ENCODE measurements around the gene FAM20C.

The FAM20C gene

GRCh38 chr7:273327-273726 lies 81.0 kb downstream of the FAM20C start:
- no peak overlapping the region for H3K4me3 ChIP-seq (replicated peaks; ENCODE audit: insufficient read depth, low read length)
- no peaks in the 10 kb centered on the region for H3K27me3 ChIP-seq (ENCODE audit: insufficient read depth, poor library complexity, severe bottlenecking)
- TF ChIP-seq POLR2AphosphoS5 (IDR thresholded peaks at IDR 0.05; ENCODE audit: low read depth) (no peak), SPI1 (IDR thresholded peaks at IDR 0.05; ENCODE audit: borderline replicate concordance, low read depth) (no peak), GABPA (IDR thresholded peaks at IDR 0.05; ENCODE audit: low read depth) (no peak), REST (IDR thresholded peaks at IDR 0.05; ENCODE audit: insufficient replicate concordance, low read depth) (no peak), CTCF (IDR thresholded peaks at IDR 0.05; ENCODE audit: insufficient read depth, low read length) (no peak)
- no peak overlapping the region for H3K27ac ChIP-seq (replicated peaks)
- DNase-seq (ENCODE audit: low read depth in 1 of 2, low spot score in 1 of 2) = no peak

- TF ChIP-seq SPI1 (IDR thresholded peaks at IDR 0.05; ENCODE audit: borderline replicate concordance, low read depth) = peak; percentile 67
- no peak for TF ChIP-seq REST (IDR thresholded peaks at IDR 0.05; ENCODE audit: insufficient replicate concordance, low read depth)
- no peak for TF ChIP-seq POLR2AphosphoS5 (IDR thresholded peaks at IDR 0.05; ENCODE audit: low read depth)
- no peak for TF ChIP-seq GABPA (IDR thresholded peaks at IDR 0.05; ENCODE audit: low read depth)
- TF ChIP-seq CTCF (IDR thresholded peaks at IDR 0.05; ENCODE audit: insufficient read depth, low read length) = no peak
- Histone ChIP-seq H3K4me3 (replicated peaks; ENCODE audit: insufficient read depth, low read length) (no peak overlapping the region), H3K27ac (replicated peaks) (no peak overlapping the region), H3K27me3 (ENCODE audit: insufficient read depth, poor library complexity, severe bottlenecking) (no peaks in the 10 kb centered on the region)
- peak in 1 of 2 experiments; percentile 22 for DNase-seq (ENCODE audit: low read depth in 1 of 2, low spot score in 1 of 2)
Observed at GRCh38 chr7:274266-274665, 81.9 kb downstream of the FAM20C start.

- TF ChIP-seq REST (IDR thresholded peaks at IDR 0.05; ENCODE audit: insufficient replicate concordance, low read depth) (no peak), POLR2AphosphoS5 (IDR thresholded peaks at IDR 0.05; ENCODE audit: low read depth) (no peak), SPI1 (IDR thresholded peaks at IDR 0.05; ENCODE audit: borderline replicate concordance, low read depth) (no peak), GABPA (IDR thresholded peaks at IDR 0.05; ENCODE audit: low read depth) (no peak), CTCF (IDR thresholded peaks at IDR 0.05; ENCODE audit: insufficient read depth, low read length) (no peak)
- Histone ChIP-seq H3K27me3 (ENCODE audit: insufficient read depth, poor library complexity, severe bottlenecking) (no peaks in the 10 kb centered on the region), H3K27ac (replicated peaks) (no peak overlapping the region), H3K4me3 (replicated peaks; ENCODE audit: insufficient read depth, low read length) (no peak overlapping the region)
- no peak for DNase-seq (ENCODE audit: low read depth in 1 of 2, low spot score in 1 of 2)
Observed at GRCh38 chr7:276230-276835, 84.0 kb downstream of the FAM20C start.

Measured in HL-60 (cell line).